AG09319 (cell line): ENCODE data around the gene GRHL1.

Experiments
- DNase-seq: peaks from one replicate; pipeline ENCODE4 v3.0.0-alpha.2; 2010; ENCODE audit warnings: low read depth; ENCODE audit errors: extremely low read depth
- CTCF ChIP-seq: IDR thresholded peaks from 2 replicates; pipeline ENCODE4 v1.5.1; 2011; ENCODE audit warnings: low read depth, mild to moderate bottlenecking, inconsistent platforms, low read length, moderate library complexity

Gene GRHL1

GRCh38 chr2:10019174-10019573 is 67.7 kb downstream of the GRHL1 start:
- no peak for DNase-seq
- no peak for TF ChIP-seq CTCF

GRCh38 chr2:10019602-10020400 is 68.3 kb downstream of the GRHL1 start:
- no peak for TF ChIP-seq CTCF
- DNase-seq, result no peak

GRCh38 chr2:10022041-10022421 is 70.5 kb downstream of the GRHL1 start:
- no peak for DNase-seq

GRCh38 chr2:10022445-10022844 is 71.0 kb downstream of the GRHL1 start:
- TF ChIP-seq CTCF, result no peak
- no peak for DNase-seq

More at GRCh38 chr2:10022041-10022421, 70.5 kb downstream of the GRHL1 start:
- no peak for TF ChIP-seq CTCF

- peak; percentile 13; the same call in 1 of the 2 replicates for TF ChIP-seq CTCF
- DNase-seq, result no peak
These were observed 71.6 kb downstream of the GRHL1 start for GRCh38 chr2:10022966-10023662.

GRCh38 chr2:10026940-10027569 is 75.6 kb downstream of the GRHL1 start:
- TF ChIP-seq CTCF, result no peak
- no peak for DNase-seq
